GM12878 (cell line): ENCODE results near the gene INTS2. TPM values are rescaled to one million over a fixed set of nuclear protein-coding genes. Genes with fewer than 3 reads are reported as not detected.

Experiments used
- ATAC-seq: fragments of 200-7000 bp; cut with Tn5 transposase; 3 replicates; pipeline ENCODE4 v1.9.1; 2020; ENCODE audit warnings: mild to moderate bottlenecking, moderate library complexity
- BruUV-seq: library from RNA; stranded (reverse); fragments of 400-500 nt; replicated peaks from 2 replicates; lab custom pipeline; 2021; lab: Mats Ljungman, UMichigan
- CTCF ChIA-PET: fragments of 300-600 bp; sonication (Branson Sonifier 250); formaldehyde crosslinking; extraction: SDS; loops from one replicate; lab custom pipeline; 2021; ENCODE audit warnings: inconsistent platforms; lab: Yijun Ruan, JAX
- POLR2A ChIA-PET: fragments of 350-600 bp; formaldehyde crosslinking; extraction: SDS; loops from one replicate; lab custom pipeline; 2021; ENCODE audit warnings: inconsistent platforms; lab: Charles Lee
- RAD21 ChIA-PET: fragments of 300-600 bp; sonication (Branson Sonifier 250); formaldehyde crosslinking; loops from one replicate; lab custom pipeline; 2023; ENCODE audit warnings: antibody characterized with exemption; ENCODE audit not compliant: unreplicated experiment; lab: Charles Lee
- SMC1A ChIA-PET: fragments of 300-600 bp; sonication (Branson Sonifier 250); formaldehyde crosslinking; loops from one replicate; lab custom pipeline; 2023; ENCODE audit not compliant: unreplicated experiment, uncharacterized antibody; lab: Charles Lee
- DNase-seq: peaks from one replicate; pipeline ENCODE4 v3.0.0-alpha.2; 2011; ENCODE audit warnings: low read depth, low spot score
- FAIRE-seq: peaks from 3 replicates; lab custom pipeline; 2011; peaks lifted over from hg19 to GRCh38; lab: Jason Lieb, UNC
- H2AFZ ChIP-seq: 2 replicates; pipeline ENCODE4 v1.6.0; 2011; ENCODE audit warnings: low read depth, low read length, control low read depth; ENCODE audit not compliant: control insufficient read depth
- H3K27ac ChIP-seq: 2 replicates; pipeline ENCODE4 v1.5.1; 2011; ENCODE audit warnings: control low read depth; ENCODE audit not compliant: control insufficient read depth, insufficient read depth
- H3K27me3 ChIP-seq, 2 experiments: replicated peaks in 1 of 2; 2 replicates each; pipeline versions ENCODE4 v1.6.0 to v1.6.1; 2011; ENCODE audit warnings: low read length in 1 of 2; ENCODE audit not compliant: control insufficient read depth in 2 of 2, insufficient read depth in 2 of 2
- H3K36me3 ChIP-seq, 2 experiments: 2 replicates each; pipeline ENCODE4 v1.5.1; 2011; ENCODE audit warnings: low read length in 1 of 2; ENCODE audit not compliant: control insufficient read depth in 2 of 2, insufficient read depth in 2 of 2
- H3K4me1 ChIP-seq: 2 replicates; pipeline ENCODE4 v1.6.1; 2011; ENCODE audit warnings: mild to moderate bottlenecking, low read length, moderate library complexity, mixed read lengths; ENCODE audit not compliant: control insufficient read depth, insufficient read depth
- H3K4me2 ChIP-seq: 2 replicates; pipeline ENCODE4 v1.6.0; 2011; ENCODE audit warnings: control low read depth; ENCODE audit not compliant: control insufficient read depth, insufficient read depth
- H3K4me3 ChIP-seq: fragments of 200-600 bp; sonication (generic); 2 replicates; pipeline ENCODE4 v1.5.1; 2016
- H3K79me2 ChIP-seq: 2 replicates; pipeline ENCODE4 v1.6.0; 2011; ENCODE audit warnings: low read length; ENCODE audit not compliant: control insufficient read depth, insufficient read depth
- H3K9ac ChIP-seq: 2 replicates; pipeline ENCODE4 v1.8.0; 2011; ENCODE audit warnings: low read length, control low read depth, mixed read lengths; ENCODE audit not compliant: control insufficient read depth, insufficient read depth
- H3K9me3 ChIP-seq: replicated peaks from 3 replicates; pipeline ENCODE4 v1.5.1; 2011; ENCODE audit warnings: mild to moderate bottlenecking, low read length; ENCODE audit not compliant: control insufficient read depth, insufficient read depth
- H4K20me1 ChIP-seq: 2 replicates; pipeline ENCODE4 v1.6.0; 2011; ENCODE audit not compliant: control insufficient read depth, insufficient read depth
- ASH2L ChIP-seq: fragments of 300-600, 200-600 bp; sonication (generic); IDR thresholded peaks from 2 replicates; pipeline ENCODE4 v1.6.1; 2017; ENCODE audit warnings: low read depth, mild to moderate bottlenecking, borderline replicate concordance
- ETV6 ChIP-seq, 2 experiments: fragments of 450-650 bp in 1 of 2; IDR thresholded peaks in 1 of 2; conservative IDR thresholded peaks in 1 of 2; 2 replicates each; pipeline ENCODE4 v1.6.1; 2014; ENCODE audit warnings: antibody characterized with exemption in 1 of 2, borderline replicate concordance in 1 of 2, low read depth in 1 of 2, mild to moderate bottlenecking in 1 of 2, moderate library complexity in 1 of 2
- GABPA ChIP-seq: IDR thresholded peaks from 2 replicates; pipeline ENCODE4 v1.6.1; 2014; ENCODE audit warnings: antibody characterized with exemption, low read depth, mild to moderate bottlenecking, inconsistent platforms
- IRF4 ChIP-seq: IDR thresholded peaks from 2 replicates; pipeline ENCODE4 v1.6.1; 2011; ENCODE audit warnings: low read depth, low read length
- MEF2A ChIP-seq: IDR thresholded peaks from 2 replicates; pipeline ENCODE4 v1.6.1; 2011; ENCODE audit warnings: low read depth, mild to moderate bottlenecking, low read length, moderate library complexity; ENCODE audit not compliant: insufficient read depth
- MXI1 ChIP-seq: fragments of 150-350 bp; IDR thresholded peaks from 2 replicates; pipeline ENCODE4 v1.6.1; 2011; ENCODE audit warnings: low read depth, mild to moderate bottlenecking, inconsistent platforms, low read length, improper control_type of control experiment
- NFXL1 ChIP-seq: fragments of 450-650 bp; IDR thresholded peaks from 2 replicates; pipeline ENCODE4 v1.6.1; 2017; ENCODE audit warnings: antibody characterized with exemption, mild to moderate bottlenecking, borderline replicate concordance
- NFYB ChIP-seq: IDR thresholded peaks from 2 replicates; pipeline ENCODE4 v1.6.1; 2011; ENCODE audit warnings: low read depth, mild to moderate bottlenecking, low read length, improper control_type of control experiment, moderate library complexity; ENCODE audit not compliant: insufficient read depth
- SMC3 ChIP-seq: IDR thresholded peaks from 2 replicates; pipeline ENCODE4 v1.6.1; 2011; ENCODE audit warnings: low read length, improper control_type of control experiment, borderline replicate concordance
- YBX1 ChIP-seq: fragments of 450-650 bp; IDR thresholded peaks from 2 replicates; pipeline ENCODE4 v1.6.1; 2016; ENCODE audit warnings: antibody characterized with exemption
- WGBS: methylation state at CpG from one replicate; pipeline ENCODE4 v1.1.6; 2016; ENCODE audit warnings: low lambda C conversion rate; ENCODE audit not compliant: insufficient replicate concordance, insufficient coverage; ENCODE audit errors: missing lambda C conversion rate; 5-methylcytosine and 5-hydroxymethylcytosine counted together
- in situ Hi-C: fragments of 300-500 bp; cut with MboI; formaldehyde crosslinking; loops from 9 replicates; pipeline ENCODE4 v1.14.3; 2018; ENCODE audit warnings: mixed read lengths
- intact Hi-C: fragments of 100-400 bp; cut with micrococcal nuclease; formaldehyde crosslinking; loops from one replicate; pipeline ENCODE4 v1.14.2; 2022; ENCODE audit not compliant: unreplicated experiment
- polyA plus RNA-seq, 11 experiments: library from polyadenylated mRNA; depleted of rRNA in 4 of 11; unstranded in 6 of 11; stranded (reverse) in 5 of 11; fragments of >200 nt; fragmentation: Nextera tagmentation in 4 of 11; fragmentation: Illumina TruSeq in 1 of 11; extraction: Ambion mirVana in 4 of 11; extraction: Trizol in 1 of 11; gene quantifications; 1 replicate in 1 of 11; 2 replicates in 10 of 11; pipeline versions ENCODE4 v1.2.1 to v1.2.3, GENCODE V29; 2011 to 2016; ENCODE audit warnings: inconsistent platforms in 2 of 11, missing spikeins in 2 of 11, low read depth in 1 of 11
- total RNA-seq, 4 experiments: library from RNA; depleted of rRNA in 3 of 4; stranded (reverse); fragments of >200 nt in 3 of 4; fragmentation: Illumina TruSeq in 1 of 4; extraction: Trizol in 1 of 4; gene quantifications; 2 replicates each; pipeline versions ENCODE4 v1.2.1 to v1.2.3, GENCODE V29; 2013 to 2021
- TF ChIP-seq, protein P1 (sequence below): IDR thresholded peaks from 2 replicates; pipeline ENCODE4 v1.6.1; 2012; ENCODE audit warnings: low read depth, low read length, improper control_type of control experiment

Gene INTS2
- total and polyA plus RNA-seq, 10 of the 15 experiments (the other 5 are each of a cell fraction or from before 2014, with no cell fraction given), result 2.8 to 22.2 (median 11.6) TPM

DNA sequence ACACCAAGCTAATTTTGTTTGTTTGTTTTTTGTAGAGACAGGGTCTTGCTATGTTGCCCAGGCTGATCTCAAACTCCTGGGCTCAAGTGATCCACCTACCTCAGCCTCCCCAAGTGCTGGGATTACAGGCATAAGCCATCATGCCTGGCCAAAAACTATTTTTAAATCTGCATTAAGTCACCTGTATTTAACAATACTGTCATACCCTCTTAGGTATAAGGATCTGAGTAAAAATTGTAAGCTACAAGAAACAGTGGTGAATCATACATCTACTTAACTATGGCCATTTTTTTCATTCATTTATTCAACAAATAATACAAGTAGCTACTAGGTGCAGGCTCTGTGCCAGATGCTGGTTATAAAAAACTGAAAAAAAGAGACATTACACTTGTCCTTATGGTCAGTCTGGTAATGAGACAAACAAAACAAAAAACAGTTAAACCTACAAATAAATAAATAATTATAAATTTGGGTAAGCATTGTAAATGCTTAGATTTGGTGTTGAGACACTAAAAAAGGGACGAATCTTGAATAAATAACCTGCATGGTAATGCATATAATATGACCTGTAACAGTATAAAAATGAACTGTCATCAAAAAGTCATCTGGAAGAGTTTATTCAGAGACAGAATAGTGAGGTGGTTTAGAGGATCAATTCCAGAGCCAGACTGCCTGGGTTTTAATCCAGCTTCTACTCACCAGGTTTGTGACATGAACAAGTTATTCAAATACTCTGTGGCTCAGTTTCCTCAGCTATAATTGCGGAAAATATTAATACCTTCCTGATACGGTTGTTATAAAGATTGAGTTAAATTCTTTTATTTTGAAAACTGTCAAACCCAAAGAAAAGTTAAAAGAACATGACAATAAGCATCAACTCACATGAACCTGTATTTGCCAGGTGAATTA is 91.3 kb downstream of the INTS2 start:
- intact Hi-C loops (loop anchor here (1.0 kb wide), 2 partner anchors 200 to 424 kb away; no protein-coding TSS in a partner anchor), in situ Hi-C loops (loop anchor here (5.0 kb wide), 2 partner anchors 199 to 419 kb away; no protein-coding TSS in a partner anchor)
- WGBS, result 77% methylated on average over 3 of the region's 3 CpGs
- Histone ChIP-seq H3K4me3 (no peak overlapping the region), H3K36me3 (peaks cover under 1 to 2% of the 10 kb centered on the region in 2 experiments; a peak in 1 of 4 replicates), H3K4me1 (no peaks in the 10 kb centered on the region), H3K79me2 (no peaks in the 10 kb centered on the region), H3K4me2 (no peak overlapping the region), H3K27ac (no peak overlapping the region), H3K9me3 (no peaks in the 10 kb centered on the region), H4K20me1 (no peaks in the 10 kb centered on the region), H3K27me3 (no peaks in the 10 kb centered on the region), H2AFZ (no peak overlapping the region), H3K9ac (no peak overlapping the region)
- no TSS peak for BruUV-seq
- DNase-seq (no peak), ATAC-seq (no peak), FAIRE-seq (no peak)
- ChIA-PET RAD21 (interaction anchor here (0.7 to 2.1 kb wide), 22 partner anchors 8 to 1748 kb away, joined by 3 to 45 read pairs (median 4); no protein-coding TSS in a partner anchor), SMC1A (interaction anchor here (0.6 to 2.1 kb wide), 30 partner anchors 8 to 836 kb away, joined by 3 to 80 read pairs (median 4); no protein-coding TSS in a partner anchor), CTCF (interaction anchor here (0.6 to 2.1 kb wide), 44 partner anchors 9 to 837 kb away, joined by 3 to 83 read pairs (median 4); partner anchors contain the start of gene BRIP1), POLR2A (interaction anchor here (0.5 to 0.6 kb wide), 2 partner anchors 200 to 228 kb away, joined by 3 to 4 read pairs; no protein-coding TSS in a partner anchor)
- TF ChIP-seq MEF2A, result no peak
- no peak for TF ChIP-seq SMC3
- TF ChIP-seq NFXL1, result peak; percentile 94

DNA sequence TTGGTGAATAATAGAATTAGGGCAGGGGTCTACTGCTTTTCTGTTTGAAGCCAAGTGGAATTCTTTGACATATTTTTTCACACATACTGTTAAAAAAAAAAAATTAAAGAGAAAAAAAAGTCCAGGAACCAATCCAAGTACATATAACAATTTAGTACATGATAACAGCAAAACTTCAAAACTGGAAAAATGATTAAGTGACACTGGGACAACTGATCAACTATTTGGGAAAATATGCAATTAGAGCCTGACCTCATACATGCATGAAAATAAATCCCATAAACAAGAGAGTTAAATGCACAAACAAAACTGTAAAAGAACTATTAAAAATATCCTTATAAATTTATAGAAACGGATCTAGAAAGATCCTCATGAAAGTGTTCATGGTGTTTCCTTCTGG is 92.2 kb downstream of the INTS2 start:
- ATAC-seq, result no peak
- Histone ChIP-seq H3K27me3 (no peaks in the 10 kb centered on the region), H3K9me3 (no peaks in the 10 kb centered on the region), H3K27ac (no peak overlapping the region), H3K4me1 (no peaks in the 10 kb centered on the region), H3K36me3 (0 out of 4 replicates have a peak, but pooled peaks cover 0 to 2% of the 10 kb centered on the region in 2 experiments), H3K9ac (no peak overlapping the region), H3K79me2 (no peaks in the 10 kb centered on the region), H3K4me3 (no peak overlapping the region), H3K4me2 (no peak overlapping the region), H2AFZ (no peak overlapping the region), H4K20me1 (no peaks in the 10 kb centered on the region)
- no peak for FAIRE-seq
- WGBS, result 96% methylated on average over 1 of the region's 1 CpG
- in situ Hi-C loops, result loop anchor here (5.0 kb wide), 2 partner anchors 198 to 418 kb away; no protein-coding TSS in a partner anchor
- RAD21 ChIA-PET, result interaction anchor here (0.7 to 2.1 kb wide), 10 partner anchors 12 to 455 kb away, joined by 3 to 45 read pairs (median 5); no protein-coding TSS in a partner anchor
- intact Hi-C loops, result no loop called here
- no peak for TF ChIP-seq YBX1
- TF ChIP-seq GABPA, result no peak
- no peak for TF ChIP-seq ASH2L
- TF ChIP-seq NFYB, result no peak
- no peak for TF ChIP-seq MXI1
- TF ChIP-seq ETV6 (conservative IDR thresholded peaks at IDR 0.05 in 1 of 2, IDR thresholded peaks at IDR 0.05 in 1 of 2; ENCODE audit: borderline replicate concordance in 1 of 2, low read depth in 1 of 2), result no peak; a peak in 1 of 4 replicates
- TF ChIP-seq, protein P1, sequence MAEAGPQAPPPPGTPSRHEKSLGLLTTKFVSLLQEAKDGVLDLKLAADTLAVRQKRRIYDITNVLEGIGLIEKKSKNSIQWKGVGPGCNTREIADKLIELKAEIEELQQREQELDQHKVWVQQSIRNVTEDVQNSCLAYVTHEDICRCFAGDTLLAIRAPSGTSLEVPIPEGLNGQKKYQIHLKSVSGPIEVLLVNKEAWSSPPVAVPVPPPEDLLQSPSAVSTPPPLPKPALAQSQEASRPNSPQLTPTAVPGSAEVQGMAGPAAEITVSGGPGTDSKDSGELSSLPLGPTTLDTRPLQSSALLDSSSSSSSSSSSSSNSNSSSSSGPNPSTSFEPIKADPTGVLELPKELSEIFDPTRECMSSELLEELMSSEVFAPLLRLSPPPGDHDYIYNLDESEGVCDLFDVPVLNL, result no peak
- no peak for TF ChIP-seq IRF4
- POLR2A ChIA-PET, result no interaction called here
- no peak for DNase-seq
- CTCF ChIA-PET, result interaction anchor here (1.3 to 2.1 kb wide), 10 partner anchors 10 to 424 kb away, joined by 3 to 83 read pairs (median 10); no protein-coding TSS in a partner anchor
- no TSS peak for BruUV-seq
- SMC1A ChIA-PET, result interaction anchor here (0.7 to 2.1 kb wide), 9 partner anchors 9 to 274 kb away, joined by 3 to 80 read pairs (median 5); no protein-coding TSS in a partner anchor
